Endothelial cell of umbilical vein (primary cell): ENCODE data around the gene RAB21. TPM values are rescaled to one million over a fixed set of nuclear protein-coding genes. Genes with fewer than 3 reads are reported as not detected.

Source experiments
- BruUV-seq: library from RNA; stranded (reverse); fragments of 400-500 nt; replicated peaks from 2 replicates; lab custom pipeline; 2021; lab: Mats Ljungman, UMichigan
- CTCF ChIA-PET: fragments of 300-600, 350-600 bp; sonication (Branson Sonifier 250); formaldehyde crosslinking; loops from one replicate; lab custom pipeline; 2021; ENCODE audit warnings: antibody characterized with exemption, inconsistent platforms; lab: Charles Lee
- POLR2A ChIA-PET: fragments of 300-600, 350-600 bp; sonication (Branson Sonifier 250); formaldehyde crosslinking; loops from one replicate; lab custom pipeline; 2021; ENCODE audit warnings: antibody characterized with exemption, inconsistent platforms; lab: Charles Lee
- DNase-seq: peaks from one replicate; pipeline ENCODE4 v3.0.0-alpha.2; 2011; ENCODE audit warnings: low read depth, low spot score
- FAIRE-seq: peaks from 2 replicates; lab custom pipeline; 2011; peaks lifted over from hg19 to GRCh38; lab: Jason Lieb, UNC
- H2AFZ ChIP-seq: 2 replicates; pipeline ENCODE4 v1.6.0; 2012; ENCODE audit warnings: low read depth, low read length, control low read depth, inconsistent platforms
- H3K27ac ChIP-seq: 2 replicates; pipeline ENCODE4 v1.5.1; 2011; ENCODE audit warnings: low read depth, mild to moderate bottlenecking, control low read depth, low read length, moderate library complexity; ENCODE audit not compliant: insufficient read depth
- H3K27me3 ChIP-seq, 2 experiments: 2 replicates each; pipeline versions ENCODE4 v1.6.0 to v1.6.1; 2011; ENCODE audit warnings: low read length in 2 of 2, mixed read lengths in 1 of 2; ENCODE audit not compliant: control insufficient read depth in 2 of 2, insufficient read depth in 2 of 2
- H3K36me3 ChIP-seq, 2 experiments: 2 replicates in 1 of 2; 3 replicates in 1 of 2; pipeline ENCODE4 v1.5.1; 2011; ENCODE audit warnings: low read length in 2 of 2, mild to moderate bottlenecking in 1 of 2, moderate library complexity in 1 of 2; ENCODE audit not compliant: control insufficient read depth in 2 of 2, insufficient read depth in 2 of 2; ENCODE audit errors: extremely low read depth in 1 of 2
- H3K4me1 ChIP-seq: 3 replicates; pipeline ENCODE4 v1.5.1; 2011; ENCODE audit warnings: mild to moderate bottlenecking, low read length; ENCODE audit not compliant: control insufficient read depth, insufficient read depth; ENCODE audit errors: extremely low read depth
- H3K4me2 ChIP-seq: 2 replicates; pipeline ENCODE4 v1.6.1; 2011; ENCODE audit warnings: low read length, control low read depth, mixed read lengths; ENCODE audit not compliant: insufficient read depth
- H3K4me3 ChIP-seq, 3 experiments: fragments of 200-600 bp in 1 of 3; sonication (generic), shearing (Covaris generic) in 1 of 3; replicated peaks in 1 of 3; 2 replicates each; pipeline ENCODE4 v1.5.1; 2011 to 2016; ENCODE audit warnings: control low read depth in 3 of 3, low read length in 3 of 3, mild to moderate bottlenecking in 2 of 3, inconsistent platforms in 1 of 3, low read depth in 1 of 3, moderate library complexity in 1 of 3; ENCODE audit not compliant: insufficient read depth in 1 of 3
- H3K79me2 ChIP-seq: 2 replicates; pipeline ENCODE4 v1.6.0; 2012; ENCODE audit warnings: low read length, inconsistent platforms; ENCODE audit not compliant: control insufficient read depth, insufficient read depth
- H3K9ac ChIP-seq: replicated peaks from 2 replicates; pipeline ENCODE3; 2011; ENCODE audit warnings: low read length, control low read depth; ENCODE audit not compliant: insufficient read depth; ENCODE audit errors: extremely low read depth
- H3K9me1 ChIP-seq: replicated peaks from 3 replicates; pipeline ENCODE4 v1.6.0; 2011; ENCODE audit warnings: mild to moderate bottlenecking, low read length; ENCODE audit not compliant: control insufficient read depth, insufficient read depth; ENCODE audit errors: extremely low read depth
- H3K9me3 ChIP-seq: replicated peaks from 2 replicates; pipeline ENCODE4 v1.5.1; 2012; ENCODE audit warnings: low read length, inconsistent platforms; ENCODE audit not compliant: control insufficient read depth, insufficient read depth
- H4K20me1 ChIP-seq: replicated peaks from 2 replicates; pipeline ENCODE3; 2011; ENCODE audit warnings: mild to moderate bottlenecking, low read length; ENCODE audit not compliant: control insufficient read depth, insufficient read depth; ENCODE audit errors: extremely low read depth
- EZH2 ChIP-seq: IDR thresholded peaks from 2 replicates; pipeline ENCODE4 v1.6.1; 2012; ENCODE audit warnings: borderline replicate concordance, low read depth, mild to moderate bottlenecking, moderate library complexity, low read length, inconsistent platforms; ENCODE audit not compliant: severe bottlenecking
- FOS ChIP-seq: IDR thresholded peaks from 2 replicates; pipeline ENCODE4 v1.6.1; 2011; ENCODE audit warnings: mild to moderate bottlenecking, low read length, moderate library complexity, borderline replicate concordance; ENCODE audit not compliant: insufficient read depth
- GATA2 ChIP-seq: IDR thresholded peaks from 2 replicates; pipeline ENCODE4 v1.7.0; 2011; ENCODE audit warnings: low read depth, mild to moderate bottlenecking, moderate library complexity, mixed read lengths, low read length; ENCODE audit not compliant: insufficient read length, insufficient read depth
- JUN ChIP-seq: IDR thresholded peaks from 2 replicates; pipeline ENCODE4 v1.6.1; 2011; ENCODE audit warnings: borderline replicate concordance, low read depth; ENCODE audit not compliant: insufficient read length, insufficient read depth
- MYC ChIP-seq: IDR thresholded peaks from one replicate; pipeline ENCODE4 v1.6.1; 2011; ENCODE audit warnings: mild to moderate bottlenecking, low read depth, low read length
- POLR2A ChIP-seq: IDR thresholded peaks from 2 replicates; pipeline ENCODE4 v1.6.1; 2012; ENCODE audit warnings: low read depth, mild to moderate bottlenecking, control low read depth, low read length
- POLR2AphosphoS5 ChIP-seq: IDR thresholded peaks from 2 replicates; pipeline ENCODE4 v1.6.1; 2012; ENCODE audit warnings: low read depth, mild to moderate bottlenecking, control low read depth, low read length, moderate library complexity; ENCODE audit not compliant: insufficient read depth
- dilution Hi-C: fragments of 300-500 bp; cut with MboI; formaldehyde crosslinking; loops from one replicate; pipeline ENCODE4 v1.15.0; 2019; ENCODE audit warnings: low sequenced_read_pairs; ENCODE audit not compliant: extremely low pct_ligation_motif_present
- intact Hi-C: fragments of 100-400 bp; cut with micrococcal nuclease; formaldehyde crosslinking; loops from one replicate; pipeline ENCODE4 v1.10.0; 2022
- polyA plus RNA-seq, 4 experiments: library from polyadenylated mRNA; depleted of rRNA in 3 of 4; stranded (reverse) in 3 of 4; unstranded in 1 of 4; fragments of >200 nt; gene quantifications; 2 replicates each; pipeline versions ENCODE4 v1.2.1 to v1.2.3, GENCODE V29; 2011 to 2012; ENCODE audit warnings: missing spikeins in 1 of 4
- total RNA-seq: library from RNA; stranded (reverse); gene quantifications from 2 replicates; pipeline ENCODE4 v1.2.3, GENCODE V29; 2021
- TF ChIP-seq, protein P1 (sequence below), 2 donors: IDR thresholded peaks; 1 replicate in 1 of 2; 2 replicates in 1 of 2; pipeline ENCODE4 v1.5.1; 2011; ENCODE audit warnings: low read length in 2 of 2, mild to moderate bottlenecking in 2 of 2, moderate library complexity in 2 of 2, control low read depth in 1 of 2, inconsistent platforms in 1 of 2, low read depth in 1 of 2; ENCODE audit not compliant: insufficient read depth in 1 of 2; ENCODE audit errors: extremely low read depth in 1 of 2
- TF ChIP-seq, protein P2 (sequence below): IDR thresholded peaks from 2 replicates; pipeline ENCODE4 v1.6.1; 2011; ENCODE audit not compliant: insufficient read depth, insufficient read length

Gene RAB21
- total and polyA plus RNA-seq, 2 donors (not counting 3 experiments of a cell fraction or from before 2014, with no cell fraction given): 1.8 to 49.6 TPM

DNA sequence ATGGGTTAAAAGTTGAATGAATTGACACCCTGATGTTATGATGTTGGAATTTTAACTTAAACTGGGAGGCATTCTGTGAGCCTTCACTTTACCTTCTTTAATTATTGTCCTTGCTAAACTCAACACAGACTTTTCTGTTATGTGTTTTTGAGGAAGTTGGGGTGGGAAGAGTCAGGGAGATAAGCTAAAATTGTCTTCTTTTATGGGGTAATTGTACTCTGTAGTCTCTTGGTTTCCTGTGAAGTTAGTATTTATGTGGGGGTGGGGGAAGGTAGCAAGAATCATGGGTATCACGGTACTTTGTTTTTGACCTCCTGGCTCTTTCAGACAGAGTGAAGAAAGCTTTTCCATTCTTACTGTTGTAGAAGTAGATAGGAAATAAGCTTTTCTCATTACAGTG lies 32.9 kb downstream of the RAB21 start:
- intact Hi-C loops: no loop called here
- no peak for FAIRE-seq
- TF ChIP-seq, protein P1, sequence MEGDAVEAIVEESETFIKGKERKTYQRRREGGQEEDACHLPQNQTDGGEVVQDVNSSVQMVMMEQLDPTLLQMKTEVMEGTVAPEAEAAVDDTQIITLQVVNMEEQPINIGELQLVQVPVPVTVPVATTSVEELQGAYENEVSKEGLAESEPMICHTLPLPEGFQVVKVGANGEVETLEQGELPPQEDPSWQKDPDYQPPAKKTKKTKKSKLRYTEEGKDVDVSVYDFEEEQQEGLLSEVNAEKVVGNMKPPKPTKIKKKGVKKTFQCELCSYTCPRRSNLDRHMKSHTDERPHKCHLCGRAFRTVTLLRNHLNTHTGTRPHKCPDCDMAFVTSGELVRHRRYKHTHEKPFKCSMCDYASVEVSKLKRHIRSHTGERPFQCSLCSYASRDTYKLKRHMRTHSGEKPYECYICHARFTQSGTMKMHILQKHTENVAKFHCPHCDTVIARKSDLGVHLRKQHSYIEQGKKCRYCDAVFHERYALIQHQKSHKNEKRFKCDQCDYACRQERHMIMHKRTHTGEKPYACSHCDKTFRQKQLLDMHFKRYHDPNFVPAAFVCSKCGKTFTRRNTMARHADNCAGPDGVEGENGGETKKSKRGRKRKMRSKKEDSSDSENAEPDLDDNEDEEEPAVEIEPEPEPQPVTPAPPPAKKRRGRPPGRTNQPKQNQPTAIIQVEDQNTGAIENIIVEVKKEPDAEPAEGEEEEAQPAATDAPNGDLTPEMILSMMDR (IDR thresholded peaks at IDR 0.05; ENCODE audit: extremely low read depth in 1 of 2, insufficient read depth in 1 of 2, low read depth in 1 of 2, low read length in 2 of 2): no peak
- TF ChIP-seq POLR2A (no peak), FOS (no peak), MYC (no peak), GATA2 (no peak), EZH2 (no peak), JUN (no peak), POLR2AphosphoS5 (no peak)
- TF ChIP-seq, protein P2, sequence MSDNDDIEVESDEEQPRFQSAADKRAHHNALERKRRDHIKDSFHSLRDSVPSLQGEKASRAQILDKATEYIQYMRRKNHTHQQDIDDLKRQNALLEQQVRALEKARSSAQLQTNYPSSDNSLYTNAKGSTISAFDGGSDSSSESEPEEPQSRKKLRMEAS: no peak
- no TSS peak for BruUV-seq
- Histone ChIP-seq H3K4me3 (no peak overlapping the region), H2AFZ (no peak overlapping the region), H3K9ac (no peak overlapping the region), H3K36me3 (peaks cover 3 to 11% of the 10 kb centered on the region in 2 experiments), H3K27ac (no peak overlapping the region), H3K27me3 (no peaks in the 10 kb centered on the region), H3K79me2 (peaks cover 3% of the 10 kb centered on the region), H4K20me1 (no peaks in the 10 kb centered on the region), H3K4me2 (peak overlapping the region; percentile 24), H3K9me3 (no peaks in the 10 kb centered on the region), H3K4me1 (peaks cover 17% of the 10 kb centered on the region), H3K9me1 (no peaks in the 10 kb centered on the region)
- ChIA-PET CTCF (interaction anchor here (0.8 to 2.2 kb wide), 4 partner anchors 9 to 104 kb away, joined by 3 to 5 read pairs (median 4); no protein-coding TSS in a partner anchor), POLR2A (interaction anchor here (0.6 kb wide), 1 partner anchor 10 kb away, joined by 3 read pairs; no protein-coding TSS in a partner anchor)
- DNase-seq: peak; percentile 48
- dilution Hi-C loops: no loop called here
